ENCODE data around the gene HABP4. TPM values are rescaled to one million over a fixed set of nuclear protein-coding genes. Genes with fewer than 3 reads are reported as not detected.

Gene HABP4
- total and polyA plus RNA-seq, 4 donors: 1.1 to 4.0 (median 2.9) TPM

DNA sequence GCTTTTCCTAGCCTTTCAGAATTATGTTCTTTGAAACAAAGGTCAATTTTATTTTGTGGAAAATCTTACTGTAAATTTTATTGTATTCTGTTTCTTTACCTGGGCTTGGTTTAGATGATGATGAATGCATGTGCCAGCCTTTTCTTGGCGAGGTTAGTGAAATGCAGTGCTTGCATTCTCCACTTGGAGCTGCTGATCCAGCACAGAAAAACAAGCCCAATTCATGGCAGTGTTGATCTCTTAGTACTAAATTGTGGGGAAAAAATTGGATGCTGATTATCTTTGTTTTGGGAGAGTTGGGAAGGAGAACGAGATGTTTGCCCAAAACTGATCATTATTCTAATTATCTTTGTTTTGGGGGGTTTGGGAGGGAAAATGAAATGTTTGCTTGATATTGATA is 3.7 kb downstream of the HABP4 start:
- H3K27me3 ChIP-seq (ENCODE audit: control insufficient read depth in 4 of 4, insufficient read depth in 4 of 4, low read length in 3 of 4): no peaks in the 10 kb centered on the region
- no peak overlapping the region for H3K27ac ChIP-seq (ENCODE audit: low read depth in 1 of 2, low read length in 2 of 2)
- no peak overlapping the region for H3K4me3 ChIP-seq (ENCODE audit: low read depth in 1 of 3, low read length in 3 of 3)
- TF ChIP-seq EGR1 (IDR thresholded peaks at IDR 0.05; ENCODE audit: low read depth in 2 of 2) (no peak), RAD21 (IDR thresholded peaks at IDR 0.05) (peak; percentile 84 to 86), JUND (IDR thresholded peaks at IDR 0.05) (no peak)
- TF ChIP-seq, protein P1, sequence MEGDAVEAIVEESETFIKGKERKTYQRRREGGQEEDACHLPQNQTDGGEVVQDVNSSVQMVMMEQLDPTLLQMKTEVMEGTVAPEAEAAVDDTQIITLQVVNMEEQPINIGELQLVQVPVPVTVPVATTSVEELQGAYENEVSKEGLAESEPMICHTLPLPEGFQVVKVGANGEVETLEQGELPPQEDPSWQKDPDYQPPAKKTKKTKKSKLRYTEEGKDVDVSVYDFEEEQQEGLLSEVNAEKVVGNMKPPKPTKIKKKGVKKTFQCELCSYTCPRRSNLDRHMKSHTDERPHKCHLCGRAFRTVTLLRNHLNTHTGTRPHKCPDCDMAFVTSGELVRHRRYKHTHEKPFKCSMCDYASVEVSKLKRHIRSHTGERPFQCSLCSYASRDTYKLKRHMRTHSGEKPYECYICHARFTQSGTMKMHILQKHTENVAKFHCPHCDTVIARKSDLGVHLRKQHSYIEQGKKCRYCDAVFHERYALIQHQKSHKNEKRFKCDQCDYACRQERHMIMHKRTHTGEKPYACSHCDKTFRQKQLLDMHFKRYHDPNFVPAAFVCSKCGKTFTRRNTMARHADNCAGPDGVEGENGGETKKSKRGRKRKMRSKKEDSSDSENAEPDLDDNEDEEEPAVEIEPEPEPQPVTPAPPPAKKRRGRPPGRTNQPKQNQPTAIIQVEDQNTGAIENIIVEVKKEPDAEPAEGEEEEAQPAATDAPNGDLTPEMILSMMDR (IDR thresholded peaks at IDR 0.05; ENCODE audit: low read depth, low read length, missing input control): peak; percentile 70
- no peak overlapping the region for H3K9ac ChIP-seq (ENCODE audit: low read depth in 1 of 2, low read length in 2 of 2)
- H3K4me1 ChIP-seq (ENCODE audit: control insufficient read depth in 4 of 4, insufficient read depth in 4 of 4, low read length in 3 of 4): peaks cover 0 to 18% (median 9%) of the 10 kb centered on the region in 4 donors
- 28% methylated on average over 2 of the region's 2 CpGs for WGBS
- H3K9me3 ChIP-seq (ENCODE audit: control insufficient read depth in 4 of 4, low read length in 3 of 4): no peaks in the 10 kb centered on the region
- H3K36me3 ChIP-seq (ENCODE audit: control insufficient read depth in 4 of 4, insufficient read depth in 3 of 4, low read depth in 1 of 4, low read length in 3 of 4): no peaks in the 10 kb centered on the region
- no peak for DNase-seq (ENCODE audit: low spot score)

DNA sequence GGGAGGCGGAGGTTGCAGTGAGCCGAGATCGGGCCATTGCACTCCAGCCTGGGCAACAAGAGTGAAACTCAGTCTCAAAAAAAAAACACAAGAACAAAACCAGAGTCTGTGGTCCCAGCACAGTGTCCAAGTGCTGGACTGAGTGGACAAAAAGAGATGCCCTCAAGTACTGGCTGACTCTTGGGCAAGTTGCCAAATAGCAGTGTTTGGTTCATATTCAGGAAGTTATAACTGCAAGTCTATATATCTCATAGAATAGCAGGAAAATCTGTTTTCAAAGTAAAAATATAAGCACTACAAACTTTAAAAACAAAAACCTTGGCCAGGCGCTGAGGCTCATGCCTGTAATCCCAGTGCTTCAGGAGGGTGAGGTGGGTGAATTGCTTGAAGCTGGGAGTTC is 7.3 kb downstream of the HABP4 start:
- Histone ChIP-seq H3K4me3 (ENCODE audit: low read depth in 1 of 3, low read length in 3 of 3) (no peak overlapping the region), H3K9ac (ENCODE audit: low read depth in 1 of 2, low read length in 2 of 2) (no peak overlapping the region), H3K27me3 (ENCODE audit: control insufficient read depth in 4 of 4, insufficient read depth in 4 of 4, low read length in 3 of 4) (no peaks in the 10 kb centered on the region), H3K4me1 (ENCODE audit: control insufficient read depth in 4 of 4, insufficient read depth in 4 of 4, low read length in 3 of 4) (peaks cover 0 to 1% (median 0%) of the 10 kb centered on the region in 4 donors), H3K27ac (ENCODE audit: low read depth in 1 of 2, low read length in 2 of 2) (no peak overlapping the region), H3K36me3 (ENCODE audit: control insufficient read depth in 4 of 4, insufficient read depth in 3 of 4, low read depth in 1 of 4, low read length in 3 of 4) (no peaks in the 10 kb centered on the region), H3K9me3 (ENCODE audit: control insufficient read depth in 4 of 4, low read length in 3 of 4) (no peaks in the 10 kb centered on the region)
- TF ChIP-seq, protein P2, sequence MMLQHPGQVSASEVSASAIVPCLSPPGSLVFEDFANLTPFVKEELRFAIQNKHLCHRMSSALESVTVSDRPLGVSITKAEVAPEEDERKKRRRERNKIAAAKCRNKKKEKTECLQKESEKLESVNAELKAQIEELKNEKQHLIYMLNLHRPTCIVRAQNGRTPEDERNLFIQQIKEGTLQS (IDR thresholded peaks at IDR 0.05): no peak
- TF ChIP-seq JUND (IDR thresholded peaks at IDR 0.05) (no peak), RXRA (IDR thresholded peaks at IDR 0.05) (no peak), TAF1 (conservative IDR thresholded peaks at IDR 0.05) (no peak), RAD21 (IDR thresholded peaks at IDR 0.05) (no peak), YY1 (IDR thresholded peaks at IDR 0.05) (no peak)
- TF ChIP-seq, protein P3, sequence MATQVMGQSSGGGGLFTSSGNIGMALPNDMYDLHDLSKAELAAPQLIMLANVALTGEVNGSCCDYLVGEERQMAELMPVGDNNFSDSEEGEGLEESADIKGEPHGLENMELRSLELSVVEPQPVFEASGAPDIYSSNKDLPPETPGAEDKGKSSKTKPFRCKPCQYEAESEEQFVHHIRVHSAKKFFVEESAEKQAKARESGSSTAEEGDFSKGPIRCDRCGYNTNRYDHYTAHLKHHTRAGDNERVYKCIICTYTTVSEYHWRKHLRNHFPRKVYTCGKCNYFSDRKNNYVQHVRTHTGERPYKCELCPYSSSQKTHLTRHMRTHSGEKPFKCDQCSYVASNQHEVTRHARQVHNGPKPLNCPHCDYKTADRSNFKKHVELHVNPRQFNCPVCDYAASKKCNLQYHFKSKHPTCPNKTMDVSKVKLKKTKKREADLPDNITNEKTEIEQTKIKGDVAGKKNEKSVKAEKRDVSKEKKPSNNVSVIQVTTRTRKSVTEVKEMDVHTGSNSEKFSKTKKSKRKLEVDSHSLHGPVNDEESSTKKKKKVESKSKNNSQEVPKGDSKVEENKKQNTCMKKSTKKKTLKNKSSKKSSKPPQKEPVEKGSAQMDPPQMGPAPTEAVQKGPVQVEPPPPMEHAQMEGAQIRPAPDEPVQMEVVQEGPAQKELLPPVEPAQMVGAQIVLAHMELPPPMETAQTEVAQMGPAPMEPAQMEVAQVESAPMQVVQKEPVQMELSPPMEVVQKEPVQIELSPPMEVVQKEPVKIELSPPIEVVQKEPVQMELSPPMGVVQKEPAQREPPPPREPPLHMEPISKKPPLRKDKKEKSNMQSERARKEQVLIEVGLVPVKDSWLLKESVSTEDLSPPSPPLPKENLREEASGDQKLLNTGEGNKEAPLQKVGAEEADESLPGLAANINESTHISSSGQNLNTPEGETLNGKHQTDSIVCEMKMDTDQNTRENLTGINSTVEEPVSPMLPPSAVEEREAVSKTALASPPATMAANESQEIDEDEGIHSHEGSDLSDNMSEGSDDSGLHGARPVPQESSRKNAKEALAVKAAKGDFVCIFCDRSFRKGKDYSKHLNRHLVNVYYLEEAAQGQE (IDR thresholded peaks at IDR 0.05): no peak
- TF ChIP-seq, protein P1 (IDR thresholded peaks at IDR 0.05; ENCODE audit: low read depth, low read length, missing input control): no peak
- DNase-seq (ENCODE audit: low spot score): no peak
- WGBS: 93% methylated on average over 4 of the region's 4 CpGs

Measured in liver (tissue), 9 donors.